ENCODE measurements around the gene RANBP3. TPM values are rescaled to one million over a fixed set of nuclear protein-coding genes. Genes with fewer than 3 reads are reported as not detected.

The RANBP3 gene
- total and polyA plus RNA-seq, 2 of the 8 experiments (the other 6 are each of a cell fraction or from before 2014, with no cell fraction given): 95.4 to 122 TPM

DNA sequence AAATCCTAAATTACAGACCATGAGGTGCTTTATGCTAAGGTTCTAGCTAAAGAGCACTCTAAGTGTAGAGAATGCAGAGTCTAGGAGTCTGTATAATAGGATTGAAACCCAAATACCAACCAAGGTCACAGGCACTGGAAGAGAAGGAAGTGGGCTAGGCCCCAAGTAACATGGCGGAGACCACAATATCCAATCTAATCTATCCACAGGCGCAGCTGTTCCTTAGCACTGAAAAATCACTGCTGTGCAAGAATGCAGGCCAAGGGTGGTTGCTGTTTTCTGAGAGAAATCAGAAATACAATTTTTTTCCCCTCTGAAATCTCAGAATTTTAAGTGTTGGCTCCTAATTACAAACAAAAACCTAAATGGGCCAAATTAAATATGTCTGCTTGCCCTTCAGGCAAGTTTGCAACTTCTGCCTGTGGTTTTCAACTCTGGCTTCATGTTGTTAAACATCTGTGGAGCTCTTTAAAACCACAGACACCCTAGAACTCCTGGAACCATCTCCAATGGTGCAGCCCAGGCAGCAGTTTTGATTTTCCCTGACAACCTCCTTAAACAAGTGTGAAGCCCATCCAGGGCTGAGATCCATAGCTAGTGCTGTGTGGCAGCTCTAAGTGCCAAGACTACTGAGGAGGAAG is 6.1 kb downstream of the RANBP3 start (continued):
- TF ChIP-seq, protein P1, sequence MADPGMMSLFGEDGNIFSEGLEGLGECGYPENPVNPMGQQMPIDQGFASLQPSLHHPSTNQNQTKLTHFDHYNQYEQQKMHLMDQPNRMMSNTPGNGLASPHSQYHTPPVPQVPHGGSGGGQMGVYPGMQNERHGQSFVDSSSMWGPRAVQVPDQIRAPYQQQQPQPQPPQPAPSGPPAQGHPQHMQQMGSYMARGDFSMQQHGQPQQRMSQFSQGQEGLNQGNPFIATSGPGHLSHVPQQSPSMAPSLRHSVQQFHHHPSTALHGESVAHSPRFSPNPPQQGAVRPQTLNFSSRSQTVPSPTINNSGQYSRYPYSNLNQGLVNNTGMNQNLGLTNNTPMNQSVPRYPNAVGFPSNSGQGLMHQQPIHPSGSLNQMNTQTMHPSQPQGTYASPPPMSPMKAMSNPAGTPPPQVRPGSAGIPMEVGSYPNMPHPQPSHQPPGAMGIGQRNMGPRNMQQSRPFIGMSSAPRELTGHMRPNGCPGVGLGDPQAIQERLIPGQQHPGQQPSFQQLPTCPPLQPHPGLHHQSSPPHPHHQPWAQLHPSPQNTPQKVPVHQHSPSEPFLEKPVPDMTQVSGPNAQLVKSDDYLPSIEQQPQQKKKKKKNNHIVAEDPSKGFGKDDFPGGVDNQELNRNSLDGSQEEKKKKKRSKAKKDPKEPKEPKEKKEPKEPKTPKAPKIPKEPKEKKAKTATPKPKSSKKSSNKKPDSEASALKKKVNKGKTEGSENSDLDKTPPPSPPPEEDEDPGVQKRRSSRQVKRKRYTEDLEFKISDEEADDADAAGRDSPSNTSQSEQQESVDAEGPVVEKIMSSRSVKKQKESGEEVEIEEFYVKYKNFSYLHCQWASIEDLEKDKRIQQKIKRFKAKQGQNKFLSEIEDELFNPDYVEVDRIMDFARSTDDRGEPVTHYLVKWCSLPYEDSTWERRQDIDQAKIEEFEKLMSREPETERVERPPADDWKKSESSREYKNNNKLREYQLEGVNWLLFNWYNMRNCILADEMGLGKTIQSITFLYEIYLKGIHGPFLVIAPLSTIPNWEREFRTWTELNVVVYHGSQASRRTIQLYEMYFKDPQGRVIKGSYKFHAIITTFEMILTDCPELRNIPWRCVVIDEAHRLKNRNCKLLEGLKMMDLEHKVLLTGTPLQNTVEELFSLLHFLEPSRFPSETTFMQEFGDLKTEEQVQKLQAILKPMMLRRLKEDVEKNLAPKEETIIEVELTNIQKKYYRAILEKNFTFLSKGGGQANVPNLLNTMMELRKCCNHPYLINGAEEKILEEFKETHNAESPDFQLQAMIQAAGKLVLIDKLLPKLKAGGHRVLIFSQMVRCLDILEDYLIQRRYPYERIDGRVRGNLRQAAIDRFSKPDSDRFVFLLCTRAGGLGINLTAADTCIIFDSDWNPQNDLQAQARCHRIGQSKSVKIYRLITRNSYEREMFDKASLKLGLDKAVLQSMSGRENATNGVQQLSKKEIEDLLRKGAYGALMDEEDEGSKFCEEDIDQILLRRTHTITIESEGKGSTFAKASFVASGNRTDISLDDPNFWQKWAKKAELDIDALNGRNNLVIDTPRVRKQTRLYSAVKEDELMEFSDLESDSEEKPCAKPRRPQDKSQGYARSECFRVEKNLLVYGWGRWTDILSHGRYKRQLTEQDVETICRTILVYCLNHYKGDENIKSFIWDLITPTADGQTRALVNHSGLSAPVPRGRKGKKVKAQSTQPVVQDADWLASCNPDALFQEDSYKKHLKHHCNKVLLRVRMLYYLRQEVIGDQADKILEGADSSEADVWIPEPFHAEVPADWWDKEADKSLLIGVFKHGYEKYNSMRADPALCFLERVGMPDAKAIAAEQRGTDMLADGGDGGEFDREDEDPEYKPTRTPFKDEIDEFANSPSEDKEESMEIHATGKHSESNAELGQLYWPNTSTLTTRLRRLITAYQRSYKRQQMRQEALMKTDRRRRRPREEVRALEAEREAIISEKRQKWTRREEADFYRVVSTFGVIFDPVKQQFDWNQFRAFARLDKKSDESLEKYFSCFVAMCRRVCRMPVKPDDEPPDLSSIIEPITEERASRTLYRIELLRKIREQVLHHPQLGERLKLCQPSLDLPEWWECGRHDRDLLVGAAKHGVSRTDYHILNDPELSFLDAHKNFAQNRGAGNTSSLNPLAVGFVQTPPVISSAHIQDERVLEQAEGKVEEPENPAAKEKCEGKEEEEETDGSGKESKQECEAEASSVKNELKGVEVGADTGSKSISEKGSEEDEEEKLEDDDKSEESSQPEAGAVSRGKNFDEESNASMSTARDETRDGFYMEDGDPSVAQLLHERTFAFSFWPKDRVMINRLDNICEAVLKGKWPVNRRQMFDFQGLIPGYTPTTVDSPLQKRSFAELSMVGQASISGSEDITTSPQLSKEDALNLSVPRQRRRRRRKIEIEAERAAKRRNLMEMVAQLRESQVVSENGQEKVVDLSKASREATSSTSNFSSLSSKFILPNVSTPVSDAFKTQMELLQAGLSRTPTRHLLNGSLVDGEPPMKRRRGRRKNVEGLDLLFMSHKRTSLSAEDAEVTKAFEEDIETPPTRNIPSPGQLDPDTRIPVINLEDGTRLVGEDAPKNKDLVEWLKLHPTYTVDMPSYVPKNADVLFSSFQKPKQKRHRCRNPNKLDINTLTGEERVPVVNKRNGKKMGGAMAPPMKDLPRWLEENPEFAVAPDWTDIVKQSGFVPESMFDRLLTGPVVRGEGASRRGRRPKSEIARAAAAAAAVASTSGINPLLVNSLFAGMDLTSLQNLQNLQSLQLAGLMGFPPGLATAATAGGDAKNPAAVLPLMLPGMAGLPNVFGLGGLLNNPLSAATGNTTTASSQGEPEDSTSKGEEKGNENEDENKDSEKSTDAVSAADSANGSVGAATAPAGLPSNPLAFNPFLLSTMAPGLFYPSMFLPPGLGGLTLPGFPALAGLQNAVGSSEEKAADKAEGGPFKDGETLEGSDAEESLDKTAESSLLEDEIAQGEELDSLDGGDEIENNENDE (IDR thresholded peaks at IDR 0.05; ENCODE audit: insufficient replicate concordance, low read length): no peak
- TF ChIP-seq SP4 (IDR thresholded peaks at IDR 0.05; ENCODE audit: low read length) (no peak), RFX5 (IDR thresholded peaks at IDR 0.05; ENCODE audit: borderline replicate concordance, low read depth, low read length) (no peak), HDAC2 (IDR thresholded peaks at IDR 0.05; ENCODE audit: borderline replicate concordance in 1 of 2, low read depth in 2 of 2, low read length in 2 of 2) (no peak), SP1 (IDR thresholded peaks at IDR 0.05; ENCODE audit: low read depth, low read length) (no peak)

All from H1 (cell line).